Smooth muscle cell of the brain vasculature (primary cell): Measurements from ENCODE around the gene ELOVL1.
"Not testable (repeated sequence)": the region's sequence is repeated elsewhere in the genome, so short reads cannot be mapped to it uniquely, and the experiment has no call there.

ENCODE experiments used
- DNase-seq: peaks from one replicate; pipeline ENCODE4 v3.0.0-alpha.2; 2012; ENCODE audit warnings: low read depth, low spot score

The ELOVL1 gene

GRCh38 chr1:43382027-43382779 lies 14.4 kb upstream of the ELOVL1 start:
- no peak for DNase-seq

DNA sequence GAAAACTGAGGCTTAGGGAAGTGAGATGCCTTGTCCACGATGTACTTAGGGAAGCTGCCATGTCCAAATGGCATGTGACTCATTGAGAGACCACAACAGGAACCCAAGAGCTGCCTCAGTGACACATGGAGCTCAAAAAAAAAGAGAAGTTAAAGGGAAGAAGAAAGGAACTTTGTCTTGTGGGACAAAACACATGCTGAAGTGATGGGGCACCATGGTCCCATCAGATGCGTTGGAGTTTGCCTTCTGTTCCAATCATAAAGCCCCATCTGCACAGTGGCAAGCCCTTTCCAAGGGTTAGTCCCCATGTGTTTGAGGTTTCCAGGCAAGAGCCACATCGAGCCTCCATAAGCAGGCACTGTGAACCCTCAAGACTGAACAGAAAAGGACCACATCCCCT lies 13.8 kb upstream of the ELOVL1 start:
- DNase-seq = no peak

- no peak for DNase-seq
These were observed 11.7 kb upstream of the ELOVL1 start for GRCh38 chr1:43379476-43379875.

DNA sequence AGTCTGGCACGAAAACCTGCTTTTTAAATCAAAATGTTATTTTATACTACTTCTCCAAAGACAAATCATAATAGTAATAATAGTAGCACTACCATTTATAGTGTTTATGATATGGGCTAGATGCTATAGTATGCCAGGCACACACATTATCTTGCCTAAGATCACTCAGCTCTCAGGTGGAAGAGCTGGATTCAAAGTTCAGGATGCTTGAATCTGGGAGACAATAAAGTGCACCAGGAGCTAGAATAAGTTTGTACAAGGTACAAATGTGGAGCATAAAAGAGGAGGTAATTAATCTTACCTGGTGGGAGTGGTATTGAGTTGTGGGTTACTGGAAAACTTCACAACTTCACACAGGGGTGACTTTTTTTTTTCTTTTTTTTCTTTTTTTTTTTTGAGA lies 10.0 kb upstream of the ELOVL1 start:
- DNase-seq = no peak

GRCh38 chr1:43376723-43377235 lies 9.0 kb upstream of the ELOVL1 start:
- no peak for DNase-seq

DNA sequence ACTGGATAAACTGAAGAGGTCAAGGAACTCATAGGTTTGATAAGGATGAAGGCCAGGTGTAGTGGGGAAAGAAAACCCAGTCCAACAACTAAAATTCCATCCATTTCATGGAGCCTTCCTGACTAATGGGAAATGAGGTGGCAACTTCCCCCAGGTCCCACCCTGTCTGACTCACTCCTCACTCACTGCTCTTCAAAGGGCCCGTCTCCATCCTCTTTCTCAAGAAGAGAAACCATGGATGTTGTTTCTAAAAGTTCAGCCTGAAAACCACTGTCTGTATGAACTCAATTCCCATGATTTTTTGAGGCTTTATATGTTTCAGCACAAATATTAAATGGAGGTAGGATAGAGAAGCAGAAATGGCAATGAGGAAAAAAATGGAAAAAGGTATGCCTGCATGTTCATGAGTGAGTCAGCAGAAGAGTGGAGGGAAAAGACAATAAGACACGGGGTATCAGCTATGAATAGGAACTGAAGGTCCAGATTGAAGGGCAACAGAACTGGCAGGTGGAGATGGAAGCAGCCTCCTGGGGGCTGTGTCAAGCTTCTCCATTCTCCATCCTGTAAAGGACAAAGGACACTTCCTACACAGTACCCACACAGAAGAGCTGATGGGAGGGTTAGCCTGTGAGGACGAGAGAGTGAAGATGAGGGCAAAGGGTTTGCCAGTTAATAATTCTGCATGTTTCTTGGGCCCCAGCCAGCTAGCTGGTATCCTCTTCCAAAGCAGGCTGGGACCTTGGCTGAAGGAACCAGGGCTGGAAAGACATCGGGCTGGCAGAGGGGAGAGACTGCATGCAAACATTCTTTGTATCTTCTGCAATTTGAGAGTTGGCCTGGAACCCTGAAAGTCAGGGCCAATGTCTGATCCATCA lies 5.5 kb upstream of the ELOVL1 start:
- DNase-seq = no peak

GRCh38 chr1:43372172-43372571 lies 4.4 kb upstream of the ELOVL1 start:
- no peak for DNase-seq

GRCh38 chr1:43370564-43370963 lies 2.8 kb upstream of the ELOVL1 start:
- DNase-seq = no peak

GRCh38 chr1:43369779-43370178 lies 2.0 kb upstream of the ELOVL1 start:
- DNase-seq = not testable (repeated sequence)

GRCh38 chr1:43368646-43369020 lies 822 bp upstream of the ELOVL1 start:
- no peak for DNase-seq

GRCh38 chr1:43367026-43367903 lies 546 bp downstream of the ELOVL1 start:
- no peak for DNase-seq

GRCh38 chr1:43366601-43367025 lies 1.2 kb downstream of the ELOVL1 start:
- no peak for DNase-seq

DNA sequence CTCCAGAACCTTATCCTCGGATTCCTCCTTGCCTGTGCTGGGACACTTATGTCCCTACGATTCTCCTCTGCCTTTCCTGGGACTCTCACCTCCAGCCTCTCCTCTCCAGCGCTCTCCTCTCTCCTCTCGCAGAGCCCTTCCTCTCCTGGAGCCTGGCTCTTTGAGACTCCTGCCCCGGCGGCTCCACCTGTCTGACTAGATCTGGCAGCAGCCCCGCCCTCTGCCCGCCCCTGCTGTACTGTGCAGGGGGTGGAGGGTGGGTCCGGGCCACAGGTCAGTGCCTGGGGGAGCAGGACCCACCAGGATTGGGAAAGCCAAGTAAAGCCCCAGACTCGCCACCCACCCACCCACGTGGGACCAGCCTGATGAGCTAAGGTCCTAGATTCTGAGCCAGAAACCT lies 1.6 kb downstream of the ELOVL1 start:
- DNase-seq = no peak

GRCh38 chr1:43365678-43366077 lies 2.1 kb downstream of the ELOVL1 start:
- DNase-seq = no peak

DNA sequence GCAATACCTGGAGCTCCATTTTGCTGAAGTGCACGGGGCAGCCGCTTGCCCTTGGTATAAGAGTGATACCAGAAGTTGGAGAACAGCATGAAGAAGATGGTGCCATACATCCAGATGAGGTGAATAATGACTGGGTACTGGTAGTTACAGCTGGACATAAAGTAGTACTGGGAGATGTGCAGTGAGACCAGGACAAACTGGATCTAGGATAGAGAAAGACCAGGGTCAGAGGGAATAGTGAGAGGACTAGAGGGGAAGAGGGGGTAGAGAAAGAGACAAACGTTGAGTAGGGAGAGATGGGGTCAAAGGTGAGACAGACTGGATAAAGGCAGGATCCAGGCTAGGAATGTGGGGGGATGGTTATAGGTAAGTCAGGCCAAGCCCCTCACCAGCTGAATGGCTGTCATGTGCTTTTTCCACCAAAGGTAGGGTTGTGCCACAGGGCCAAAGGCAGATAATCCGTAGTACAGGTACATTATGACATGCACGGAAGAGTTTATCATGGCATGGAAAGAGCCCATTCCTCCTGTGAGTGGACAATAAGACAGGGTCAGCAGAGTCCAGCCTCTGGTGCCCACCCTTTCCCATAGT lies 3.8 kb downstream of the ELOVL1 start:
- no peak for DNase-seq

- DNase-seq = no peak
These were observed 4.4 kb downstream of the ELOVL1 start for GRCh38 chr1:43363283-43363934.

DNA sequence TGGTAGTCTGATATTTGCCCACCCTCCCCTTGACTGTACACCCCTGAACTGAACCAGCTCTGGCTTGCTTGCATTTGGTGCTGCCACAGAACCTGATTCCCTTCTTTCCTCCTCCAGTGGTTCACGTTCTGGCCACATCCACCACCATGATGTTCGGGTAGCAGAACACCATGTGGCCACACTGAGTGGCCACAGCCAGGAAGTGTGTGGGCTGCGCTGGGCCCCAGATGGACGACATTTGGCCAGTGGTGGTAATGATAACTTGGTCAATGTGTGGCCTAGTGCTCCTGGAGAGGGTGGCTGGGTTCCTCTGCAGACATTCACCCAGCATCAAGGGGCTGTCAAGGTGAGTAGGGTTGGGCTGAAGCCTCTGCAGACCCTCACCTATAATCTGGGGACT lies 7.2 kb downstream of the ELOVL1 start:
- DNase-seq = no peak

DNA sequence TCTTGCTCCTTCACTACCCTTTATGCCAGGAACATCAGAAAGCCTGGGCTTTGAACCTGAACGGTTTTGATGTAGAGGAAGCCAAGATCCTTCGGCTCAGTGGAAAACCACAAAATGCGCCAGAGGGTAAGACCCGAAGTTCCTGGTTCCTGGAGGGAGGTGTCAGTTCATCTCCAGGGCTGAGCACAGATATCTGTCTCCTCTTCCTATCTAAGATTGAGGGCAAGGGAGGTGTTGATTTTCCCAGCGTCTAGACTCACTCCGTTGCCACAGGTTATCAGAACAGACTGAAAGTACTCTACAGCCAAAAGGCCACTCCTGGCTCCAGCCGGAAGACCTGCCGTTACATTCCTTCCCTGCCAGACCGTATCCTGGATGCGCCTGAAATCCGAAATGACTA lies 8.1 kb downstream of the ELOVL1 start:
- DNase-seq = no peak

DNA sequence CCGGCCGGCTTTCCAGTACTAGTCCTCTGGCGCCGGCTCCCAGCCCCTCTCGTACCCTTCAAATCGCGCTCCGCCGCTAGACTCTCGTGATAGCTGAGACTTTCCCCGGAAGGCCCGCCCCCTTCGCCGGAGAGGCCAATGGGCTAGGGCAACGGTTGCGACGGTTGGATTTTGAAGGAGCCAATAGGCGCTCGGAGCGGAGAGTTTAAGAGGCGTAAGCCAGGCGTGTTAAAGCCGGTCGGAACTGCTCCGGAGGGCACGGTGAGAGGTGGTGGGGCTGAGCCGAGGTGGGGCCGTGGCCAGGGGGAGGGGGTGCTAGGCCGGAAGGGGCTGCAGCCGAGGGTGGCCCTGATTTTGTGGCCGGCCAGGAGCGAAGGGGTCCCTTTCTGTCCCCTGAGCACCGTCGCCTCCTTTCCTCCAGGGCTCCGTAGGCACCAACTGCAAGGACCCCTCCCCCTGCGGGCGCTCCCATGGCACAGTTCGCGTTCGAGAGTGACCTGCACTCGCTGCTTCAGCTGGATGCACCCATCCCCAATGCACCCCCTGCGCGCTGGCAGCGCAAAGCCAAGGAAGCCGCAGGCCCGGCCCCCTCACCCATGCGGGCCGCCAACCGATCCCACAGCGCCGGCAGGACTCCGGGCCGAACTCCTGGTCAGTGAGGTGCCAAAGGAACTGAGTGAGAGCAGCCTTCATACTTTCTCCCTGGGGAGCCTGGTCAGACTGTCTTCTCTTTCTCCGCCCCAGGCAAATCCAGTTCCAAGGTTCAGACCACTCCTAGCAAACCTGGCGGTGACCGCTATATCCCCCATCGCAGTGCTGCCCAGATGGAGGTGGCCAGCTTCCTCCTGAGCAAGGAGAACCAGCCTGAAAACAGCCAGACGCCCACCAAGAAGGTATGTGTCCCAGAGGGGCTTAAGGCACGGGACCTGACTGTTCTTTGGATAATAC lies 8.8 kb downstream of the ELOVL1 start, which contains the start of gene CDC20:
Gene CDC20, plus strand, starts transcription at position 236 of the 948 bp plus-strand sequence. Its CDS starts 235 bp downstream, at position 471.
- peak; percentile 91 for DNase-seq
